Endothelial cell of umbilical vein (primary cell): Measurements from ENCODE around the gene TTI1. TPM values are rescaled to one million over a fixed set of nuclear protein-coding genes. Genes with fewer than 3 reads are reported as not detected.

ENCODE experiments used
- BruUV-seq: library from RNA; stranded (reverse); fragments of 400-500 nt; replicated peaks from 2 replicates; lab custom pipeline; 2021; lab: Mats Ljungman, UMichigan
- CTCF ChIA-PET: fragments of 300-600, 350-600 bp; sonication (Branson Sonifier 250); formaldehyde crosslinking; loops from one replicate; lab custom pipeline; 2021; ENCODE audit warnings: antibody characterized with exemption, inconsistent platforms; lab: Charles Lee
- POLR2A ChIA-PET: fragments of 300-600, 350-600 bp; sonication (Branson Sonifier 250); formaldehyde crosslinking; loops from one replicate; lab custom pipeline; 2021; ENCODE audit warnings: antibody characterized with exemption, inconsistent platforms; lab: Charles Lee
- DNase-seq: peaks from one replicate; pipeline ENCODE4 v3.0.0-alpha.2; 2011; ENCODE audit warnings: low read depth, low spot score
- FAIRE-seq: peaks from 2 replicates; lab custom pipeline; 2011; peaks lifted over from hg19 to GRCh38; lab: Jason Lieb, UNC
- H2AFZ ChIP-seq: 2 replicates; pipeline ENCODE4 v1.6.0; 2012; ENCODE audit warnings: low read depth, low read length, control low read depth, inconsistent platforms
- H3K27ac ChIP-seq: 2 replicates; pipeline ENCODE4 v1.5.1; 2011; ENCODE audit warnings: low read depth, mild to moderate bottlenecking, control low read depth, low read length, moderate library complexity; ENCODE audit not compliant: insufficient read depth
- H3K27me3 ChIP-seq, 2 experiments: 2 replicates each; pipeline versions ENCODE4 v1.6.0 to v1.6.1; 2011; ENCODE audit warnings: low read length in 2 of 2, mixed read lengths in 1 of 2; ENCODE audit not compliant: control insufficient read depth in 2 of 2, insufficient read depth in 2 of 2
- H3K36me3 ChIP-seq, 2 experiments: 2 replicates in 1 of 2; 3 replicates in 1 of 2; pipeline ENCODE4 v1.5.1; 2011; ENCODE audit warnings: low read length in 2 of 2, mild to moderate bottlenecking in 1 of 2, moderate library complexity in 1 of 2; ENCODE audit not compliant: control insufficient read depth in 2 of 2, insufficient read depth in 2 of 2; ENCODE audit errors: extremely low read depth in 1 of 2
- H3K4me1 ChIP-seq: 3 replicates; pipeline ENCODE4 v1.5.1; 2011; ENCODE audit warnings: mild to moderate bottlenecking, low read length; ENCODE audit not compliant: control insufficient read depth, insufficient read depth; ENCODE audit errors: extremely low read depth
- H3K4me2 ChIP-seq: 2 replicates; pipeline ENCODE4 v1.6.1; 2011; ENCODE audit warnings: low read length, control low read depth, mixed read lengths; ENCODE audit not compliant: insufficient read depth
- H3K4me3 ChIP-seq, 3 experiments: fragments of 200-600 bp in 1 of 3; sonication (generic), shearing (Covaris generic) in 1 of 3; replicated peaks in 1 of 3; 2 replicates each; pipeline ENCODE4 v1.5.1; 2011 to 2016; ENCODE audit warnings: control low read depth in 3 of 3, low read length in 3 of 3, mild to moderate bottlenecking in 2 of 3, inconsistent platforms in 1 of 3, low read depth in 1 of 3, moderate library complexity in 1 of 3; ENCODE audit not compliant: insufficient read depth in 1 of 3
- H3K79me2 ChIP-seq: 2 replicates; pipeline ENCODE4 v1.6.0; 2012; ENCODE audit warnings: low read length, inconsistent platforms; ENCODE audit not compliant: control insufficient read depth, insufficient read depth
- H3K9ac ChIP-seq: replicated peaks from 2 replicates; pipeline ENCODE3; 2011; ENCODE audit warnings: low read length, control low read depth; ENCODE audit not compliant: insufficient read depth; ENCODE audit errors: extremely low read depth
- H3K9me1 ChIP-seq: replicated peaks from 3 replicates; pipeline ENCODE4 v1.6.0; 2011; ENCODE audit warnings: mild to moderate bottlenecking, low read length; ENCODE audit not compliant: control insufficient read depth, insufficient read depth; ENCODE audit errors: extremely low read depth
- H3K9me3 ChIP-seq: replicated peaks from 2 replicates; pipeline ENCODE4 v1.5.1; 2012; ENCODE audit warnings: low read length, inconsistent platforms; ENCODE audit not compliant: control insufficient read depth, insufficient read depth
- H4K20me1 ChIP-seq: replicated peaks from 2 replicates; pipeline ENCODE3; 2011; ENCODE audit warnings: mild to moderate bottlenecking, low read length; ENCODE audit not compliant: control insufficient read depth, insufficient read depth; ENCODE audit errors: extremely low read depth
- EZH2 ChIP-seq: IDR thresholded peaks from 2 replicates; pipeline ENCODE4 v1.6.1; 2012; ENCODE audit warnings: borderline replicate concordance, low read depth, mild to moderate bottlenecking, moderate library complexity, low read length, inconsistent platforms; ENCODE audit not compliant: severe bottlenecking
- FOS ChIP-seq: IDR thresholded peaks from 2 replicates; pipeline ENCODE4 v1.6.1; 2011; ENCODE audit warnings: mild to moderate bottlenecking, low read length, moderate library complexity, borderline replicate concordance; ENCODE audit not compliant: insufficient read depth
- GATA2 ChIP-seq: IDR thresholded peaks from 2 replicates; pipeline ENCODE4 v1.7.0; 2011; ENCODE audit warnings: low read depth, mild to moderate bottlenecking, moderate library complexity, mixed read lengths, low read length; ENCODE audit not compliant: insufficient read length, insufficient read depth
- JUN ChIP-seq: IDR thresholded peaks from 2 replicates; pipeline ENCODE4 v1.6.1; 2011; ENCODE audit warnings: borderline replicate concordance, low read depth; ENCODE audit not compliant: insufficient read length, insufficient read depth
- MYC ChIP-seq: IDR thresholded peaks from one replicate; pipeline ENCODE4 v1.6.1; 2011; ENCODE audit warnings: mild to moderate bottlenecking, low read depth, low read length
- POLR2A ChIP-seq: IDR thresholded peaks from 2 replicates; pipeline ENCODE4 v1.6.1; 2012; ENCODE audit warnings: low read depth, mild to moderate bottlenecking, control low read depth, low read length
- POLR2AphosphoS5 ChIP-seq: IDR thresholded peaks from 2 replicates; pipeline ENCODE4 v1.6.1; 2012; ENCODE audit warnings: low read depth, mild to moderate bottlenecking, control low read depth, low read length, moderate library complexity; ENCODE audit not compliant: insufficient read depth
- dilution Hi-C: fragments of 300-500 bp; cut with MboI; formaldehyde crosslinking; loops from one replicate; pipeline ENCODE4 v1.15.0; 2019; ENCODE audit warnings: low sequenced_read_pairs; ENCODE audit not compliant: extremely low pct_ligation_motif_present
- intact Hi-C: fragments of 100-400 bp; cut with micrococcal nuclease; formaldehyde crosslinking; loops from one replicate; pipeline ENCODE4 v1.10.0; 2022
- polyA plus RNA-seq, 4 experiments: library from polyadenylated mRNA; depleted of rRNA in 3 of 4; stranded (reverse) in 3 of 4; unstranded in 1 of 4; fragments of >200 nt; gene quantifications; 2 replicates each; pipeline versions ENCODE4 v1.2.1 to v1.2.3, GENCODE V29; 2011 to 2012; ENCODE audit warnings: missing spikeins in 1 of 4
- total RNA-seq: library from RNA; stranded (reverse); gene quantifications from 2 replicates; pipeline ENCODE4 v1.2.3, GENCODE V29; 2021
- TF ChIP-seq, protein P1 (sequence below): IDR thresholded peaks from 2 replicates; pipeline ENCODE4 v1.6.1; 2011; ENCODE audit not compliant: insufficient read depth, insufficient read length
- TF ChIP-seq, protein P2 (sequence below), 2 donors: IDR thresholded peaks; 1 replicate in 1 of 2; 2 replicates in 1 of 2; pipeline ENCODE4 v1.5.1; 2011; ENCODE audit warnings: low read length in 2 of 2, mild to moderate bottlenecking in 2 of 2, moderate library complexity in 2 of 2, control low read depth in 1 of 2, inconsistent platforms in 1 of 2, low read depth in 1 of 2; ENCODE audit not compliant: insufficient read depth in 1 of 2; ENCODE audit errors: extremely low read depth in 1 of 2

The TTI1 gene
- total and polyA plus RNA-seq, 2 donors (not counting 3 experiments of a cell fraction or from before 2014, with no cell fraction given): 13.2 to 23.2 TPM

DNA sequence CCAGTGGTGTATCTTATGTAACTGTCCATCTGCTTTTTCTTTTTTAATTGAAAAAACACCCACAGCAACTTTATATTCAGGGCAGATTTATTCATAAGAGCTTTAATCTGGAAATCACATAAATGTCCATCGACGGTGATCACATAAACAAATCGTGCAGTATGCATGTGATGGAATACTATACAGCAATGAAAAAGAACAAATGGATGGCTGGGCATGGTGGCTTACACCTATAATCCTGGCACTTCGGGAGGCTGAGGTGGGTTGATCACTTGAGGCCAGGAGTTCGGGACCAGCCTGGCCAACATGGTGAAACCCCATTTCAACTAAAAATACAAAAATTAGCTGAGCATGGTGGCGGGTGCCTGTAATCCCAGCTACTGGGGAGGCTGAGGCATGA, 91.3 kb downstream of the TTI1 start:
- TF ChIP-seq, protein P1, sequence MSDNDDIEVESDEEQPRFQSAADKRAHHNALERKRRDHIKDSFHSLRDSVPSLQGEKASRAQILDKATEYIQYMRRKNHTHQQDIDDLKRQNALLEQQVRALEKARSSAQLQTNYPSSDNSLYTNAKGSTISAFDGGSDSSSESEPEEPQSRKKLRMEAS: no peak
- TF ChIP-seq, protein P2, sequence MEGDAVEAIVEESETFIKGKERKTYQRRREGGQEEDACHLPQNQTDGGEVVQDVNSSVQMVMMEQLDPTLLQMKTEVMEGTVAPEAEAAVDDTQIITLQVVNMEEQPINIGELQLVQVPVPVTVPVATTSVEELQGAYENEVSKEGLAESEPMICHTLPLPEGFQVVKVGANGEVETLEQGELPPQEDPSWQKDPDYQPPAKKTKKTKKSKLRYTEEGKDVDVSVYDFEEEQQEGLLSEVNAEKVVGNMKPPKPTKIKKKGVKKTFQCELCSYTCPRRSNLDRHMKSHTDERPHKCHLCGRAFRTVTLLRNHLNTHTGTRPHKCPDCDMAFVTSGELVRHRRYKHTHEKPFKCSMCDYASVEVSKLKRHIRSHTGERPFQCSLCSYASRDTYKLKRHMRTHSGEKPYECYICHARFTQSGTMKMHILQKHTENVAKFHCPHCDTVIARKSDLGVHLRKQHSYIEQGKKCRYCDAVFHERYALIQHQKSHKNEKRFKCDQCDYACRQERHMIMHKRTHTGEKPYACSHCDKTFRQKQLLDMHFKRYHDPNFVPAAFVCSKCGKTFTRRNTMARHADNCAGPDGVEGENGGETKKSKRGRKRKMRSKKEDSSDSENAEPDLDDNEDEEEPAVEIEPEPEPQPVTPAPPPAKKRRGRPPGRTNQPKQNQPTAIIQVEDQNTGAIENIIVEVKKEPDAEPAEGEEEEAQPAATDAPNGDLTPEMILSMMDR (IDR thresholded peaks at IDR 0.05; ENCODE audit: extremely low read depth in 1 of 2, insufficient read depth in 1 of 2, low read depth in 1 of 2, low read length in 2 of 2): no peak
- TF ChIP-seq EZH2: no peak
- TF ChIP-seq FOS: no peak
- TF ChIP-seq JUN: no peak
- TF ChIP-seq MYC: no peak
- no peak for TF ChIP-seq POLR2A
- no peak for TF ChIP-seq POLR2AphosphoS5
- TF ChIP-seq GATA2: no peak
- BruUV-seq: no TSS peak
- H2AFZ ChIP-seq: no peak overlapping the region
- FAIRE-seq: no peak
- dilution Hi-C loops: no loop called here
- no peaks in the 10 kb centered on the region for H3K4me1 ChIP-seq
- no peaks in the 10 kb centered on the region for H3K27me3 ChIP-seq
- H3K9ac ChIP-seq: no peak overlapping the region
- no peaks in the 10 kb centered on the region for H3K36me3 ChIP-seq
- H3K4me3 ChIP-seq: no peak overlapping the region
- H3K79me2 ChIP-seq: no peaks in the 10 kb centered on the region
- ChIA-PET CTCF (interaction anchor here (1.0 to 1.6 kb wide), 4 partner anchors 50 to 380 kb away, joined by 3 to 8 read pairs (median 3); no protein-coding TSS in a partner anchor), POLR2A (interaction anchor here (0.7 kb wide), 1 partner anchor 113 kb away, joined by 4 read pairs; no protein-coding TSS in a partner anchor)
- no peaks in the 10 kb centered on the region for H3K9me3 ChIP-seq
- DNase-seq: no peak
- intact Hi-C loops: no loop called here
- H3K27ac ChIP-seq: no peak overlapping the region
- no peak overlapping the region for H3K4me2 ChIP-seq
- H3K9me1 ChIP-seq: no peaks in the 10 kb centered on the region
- H4K20me1 ChIP-seq: no peaks in the 10 kb centered on the region
